HL-60/S4 (cell line): ENCODE data around the gene RNFT1.
"Not testable (repeated sequence)": the region's sequence is repeated elsewhere in the genome, so short reads cannot be mapped to it uniquely, and the experiment has no call there.

Source experiments
- in situ Hi-C: fragments of 300-500 bp; cut with MboI; formaldehyde crosslinking; loops from 2 replicates; pipeline ENCODE4 v1.14.3; 2022; ENCODE audit warnings: low sequenced_read_pairs

RNFT1 gene

GRCh38 chr17:59930121-59930520 lies 34.4 kb downstream of the RNFT1 start:
- in situ Hi-C loops: not testable (repeated sequence)

- in situ Hi-C loops: loop anchor here (25.0 kb wide), 1 partner anchor 192 kb away; no protein-coding TSS in a partner anchor
Measured at GRCh38 chr17:59920637-59921036, 43.9 kb downstream of the RNFT1 start.

GRCh38 chr17:59916446-59916845 lies 48.1 kb downstream of the RNFT1 start:
- in situ Hi-C loops: loop anchor here (25.0 kb wide), 1 partner anchor 196 kb away; no protein-coding TSS in a partner anchor

GRCh38 chr17:59914274-59914854 lies 50.2 kb downstream of the RNFT1 start:
- in situ Hi-C loops: loop anchor here (25.0 kb wide), 1 partner anchor 198 kb away; no protein-coding TSS in a partner anchor

- in situ Hi-C loops: loop anchor here (25.0 kb wide), 1 partner anchor 205 kb away; no protein-coding TSS in a partner anchor
Measured at GRCh38 chr17:59907467-59907866, 57.1 kb downstream of the RNFT1 start.

DNA sequence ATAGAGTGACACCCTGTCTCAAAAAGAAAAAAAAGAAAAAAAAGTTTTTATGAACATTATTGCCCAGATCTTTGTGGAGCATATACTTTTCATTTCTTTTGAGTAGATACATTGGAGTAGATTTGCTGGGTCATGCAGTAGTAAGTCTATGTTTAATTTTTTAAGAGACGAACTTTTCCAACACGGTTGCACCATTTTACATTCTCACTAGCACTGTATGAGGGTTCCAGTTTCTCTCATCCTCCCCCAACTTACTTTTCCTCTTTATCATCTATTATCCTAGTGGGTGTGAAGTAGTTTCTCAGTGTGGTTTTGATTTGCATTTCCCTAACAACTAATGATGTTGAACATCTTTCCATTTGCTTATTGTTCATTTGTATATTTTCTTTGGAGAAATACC lies 61.1 kb downstream of the RNFT1 start:
- in situ Hi-C loops: loop anchor here (25.0 kb wide), 1 partner anchor 209 kb away; no protein-coding TSS in a partner anchor
